H1 (cell line): Measurements from ENCODE around the gene DNASE1. TPM values are rescaled to one million over a fixed set of nuclear protein-coding genes. Genes with fewer than 3 reads are reported as not detected.

ENCODE experiments used
- CTCF ChIA-PET: fragments of 300-600 bp; sonication (Branson Sonifier 250); formaldehyde crosslinking; loops from one replicate; lab custom pipeline; 2021; ENCODE audit not compliant: partially characterized antibody; lab: Charles Lee
- POLR2A ChIA-PET: fragments of 300-600 bp; sonication (Branson Sonifier 250); formaldehyde crosslinking; loops from one replicate; lab custom pipeline; 2021; ENCODE audit warnings: inconsistent platforms; ENCODE audit not compliant: partially characterized antibody; lab: Charles Lee
- DNase-seq, 2 experiments: peaks; one replicate each; pipeline versions ENCODE4 v3.0.0 to v3.0.0-alpha.2; 2010 to 2022; ENCODE audit warnings: low spot score in 2 of 2, low read depth in 1 of 2, mixed read lengths in 1 of 2
- FAIRE-seq: peaks from 2 replicates; lab custom pipeline; 2011; peaks lifted over from hg19 to GRCh38; lab: Jason Lieb, UNC
- H2AFZ ChIP-seq: 2 replicates; pipeline ENCODE4 v1.8.1; 2012; ENCODE audit warnings: low read length, inconsistent platforms
- H2AK5ac ChIP-seq: 2 replicates; pipeline ENCODE4 v1.6.1; 2013; ENCODE audit warnings: low read depth, low read length
- H2BK120ac ChIP-seq: replicated peaks from 2 replicates; pipeline ENCODE3; 2013; ENCODE audit warnings: low read depth, low read length, inconsistent platforms
- H2BK12ac ChIP-seq: 2 replicates; pipeline ENCODE4 v1.6.1; 2013; ENCODE audit warnings: low read depth, low read length
- H2BK15ac ChIP-seq: 2 replicates; pipeline ENCODE4 v1.6.1; 2013; ENCODE audit warnings: low read length
- H2BK20ac ChIP-seq: 2 replicates; pipeline ENCODE4 v1.6.1; 2013; ENCODE audit warnings: low read length
- H2BK5ac ChIP-seq: 2 replicates; pipeline ENCODE4 v1.6.1; 2013; ENCODE audit warnings: low read depth, low read length
- H3K14ac ChIP-seq: 2 replicates; pipeline ENCODE4 v1.6.1; 2013; ENCODE audit warnings: inconsistent platforms; ENCODE audit not compliant: insufficient read length
- H3K18ac ChIP-seq: 2 replicates; pipeline ENCODE4 v1.6.1; 2013; ENCODE audit warnings: low read length; ENCODE audit errors: extremely low read depth
- H3K23ac ChIP-seq: 2 replicates; pipeline ENCODE4 v1.6.1; 2013; ENCODE audit warnings: inconsistent platforms; ENCODE audit not compliant: insufficient read length
- H3K23me2 ChIP-seq: 2 replicates; pipeline ENCODE4 v1.6.1; 2013; ENCODE audit warnings: low read depth, low read length
- H3K27ac ChIP-seq: 2 replicates; pipeline ENCODE4 v1.6.1; 2011; ENCODE audit warnings: low read depth, low read length, inconsistent platforms
- H3K27me3 ChIP-seq, 4 experiments: replicated peaks in 1 of 4; 1 replicate in 1 of 4; 2 replicates in 3 of 4; pipeline versions ENCODE4 v1.6.1 to v1.8.1; 2011 to 2013; ENCODE audit warnings: low read length in 3 of 4, mild to moderate bottlenecking in 3 of 4, inconsistent platforms in 2 of 4, mixed read lengths in 2 of 4, moderate library complexity in 1 of 4; ENCODE audit not compliant: control insufficient read depth in 3 of 4, insufficient read depth in 3 of 4; ENCODE audit errors: extremely low read depth in 1 of 4
- H3K36me3 ChIP-seq, 4 experiments: 2 replicates each; pipeline versions ENCODE4 v1.6.1 to v1.8.1; 2011 to 2013; ENCODE audit warnings: mild to moderate bottlenecking in 4 of 4, low read length in 3 of 4, moderate library complexity in 2 of 4, control low read depth in 1 of 4, inconsistent platforms in 1 of 4; ENCODE audit not compliant: insufficient read depth in 4 of 4, control insufficient read depth in 2 of 4
- H3K4ac ChIP-seq: replicated peaks from 2 replicates; pipeline ENCODE3; 2013; ENCODE audit warnings: low read length, low read depth, mixed read lengths, inconsistent platforms; ENCODE audit not compliant: insufficient read length
- H3K4me1 ChIP-seq, 4 experiments: replicated peaks in 1 of 4; 1 replicate in 1 of 4; 2 replicates in 3 of 4; pipeline versions ENCODE4 v1.6.1 to v1.8.1; 2011 to 2013; ENCODE audit warnings: low read length in 3 of 4, inconsistent platforms in 2 of 4, mixed read lengths in 1 of 4; ENCODE audit not compliant: insufficient read depth in 4 of 4, control insufficient read depth in 3 of 4
- H3K4me2 ChIP-seq, 2 experiments: 2 replicates each; pipeline versions ENCODE4 v1.6.1 to v1.8.1; 2011 to 2013; ENCODE audit warnings: low read depth in 2 of 2, low read length in 2 of 2, control low read depth in 1 of 2, inconsistent platforms in 1 of 2, mild to moderate bottlenecking in 1 of 2; ENCODE audit not compliant: insufficient read depth in 1 of 2
- H3K4me3 ChIP-seq, 4 experiments: fragments of 200-600, 300-600 bp in 1 of 4; sonication (generic), shearing (Covaris generic), sonication (Bioruptor Twin) in 1 of 4; 2 replicates each; pipeline versions ENCODE4 v1.5.1 to v1.8.1; 2011 to 2016; ENCODE audit warnings: low read length in 4 of 4, low read depth in 3 of 4, control low read depth in 2 of 4, inconsistent platforms in 2 of 4, mild to moderate bottlenecking in 2 of 4, mixed read lengths in 1 of 4, moderate library complexity in 1 of 4; ENCODE audit not compliant: insufficient read depth in 2 of 4; ENCODE audit errors: extremely low read depth in 1 of 4
- H3K56ac ChIP-seq: replicated peaks from 2 replicates; pipeline ENCODE3; 2013; ENCODE audit warnings: low read depth, mild to moderate bottlenecking, mixed read lengths, low read length, inconsistent platforms; ENCODE audit not compliant: insufficient read length
- H3K79me1 ChIP-seq: 2 replicates; pipeline ENCODE4 v1.6.1; 2013; ENCODE audit warnings: low read depth, low read length, control low read depth
- H3K79me2 ChIP-seq, 2 experiments: 2 replicates each; pipeline versions ENCODE4 v1.6.1 to v1.8.1; 2012 to 2013; ENCODE audit warnings: low read length in 2 of 2, mild to moderate bottlenecking in 2 of 2, inconsistent platforms in 1 of 2; ENCODE audit not compliant: insufficient read depth in 2 of 2, control insufficient read depth in 1 of 2
- H3K9ac ChIP-seq, 4 experiments: replicated peaks in 1 of 4; 1 replicate in 1 of 4; 2 replicates in 3 of 4; pipeline versions ENCODE4 v1.6.1 to v1.8.1; 2011 to 2013; ENCODE audit warnings: low read depth in 3 of 4, low read length in 3 of 4, control low read depth in 2 of 4, mild to moderate bottlenecking in 2 of 4, moderate library complexity in 2 of 4, inconsistent platforms in 1 of 4; ENCODE audit errors: extremely low read depth in 1 of 4
- H3K9me3 ChIP-seq, 2 experiments: 2 replicates each; pipeline versions ENCODE4 v1.6.1 to v1.8.1; 2012 to 2013; ENCODE audit warnings: mild to moderate bottlenecking in 2 of 2, moderate library complexity in 2 of 2, control low read depth in 1 of 2, inconsistent platforms in 1 of 2, low read depth in 1 of 2, low read length in 1 of 2, mixed read lengths in 1 of 2; ENCODE audit not compliant: insufficient read depth in 2 of 2
- H4K20me1 ChIP-seq, 2 experiments: replicated peaks in 1 of 2; 2 replicates each; pipeline versions ENCODE3 to v1.8.1; 2011 to 2013; ENCODE audit warnings: inconsistent platforms in 2 of 2, low read length in 2 of 2, mild to moderate bottlenecking in 1 of 2; ENCODE audit not compliant: insufficient read depth in 2 of 2, control insufficient read depth in 1 of 2
- H4K5ac ChIP-seq: 2 replicates; pipeline ENCODE4 v1.6.1; 2013; ENCODE audit warnings: low read length, low read depth, mixed read lengths, inconsistent platforms; ENCODE audit not compliant: insufficient read length
- H4K8ac ChIP-seq: 2 replicates; pipeline ENCODE4 v1.8.0; 2013; ENCODE audit warnings: mild to moderate bottlenecking, moderate library complexity, low read length, inconsistent platforms; ENCODE audit not compliant: insufficient read depth; ENCODE audit errors: extremely low read depth
- H4K91ac ChIP-seq: replicated peaks from 2 replicates; pipeline ENCODE3; 2013; ENCODE audit warnings: low read length, mixed read lengths, inconsistent platforms; ENCODE audit not compliant: insufficient read length
- CTBP2 ChIP-seq: IDR thresholded peaks from 2 replicates; pipeline ENCODE4 v1.7.0; 2011; ENCODE audit warnings: borderline replicate concordance, mild to moderate bottlenecking, moderate library complexity, mixed read lengths, low read length; ENCODE audit not compliant: insufficient read depth, insufficient read length
- E2F6 ChIP-seq: IDR thresholded peaks from 2 replicates; pipeline ENCODE4 v1.6.1; 2012; ENCODE audit warnings: inconsistent platforms
- EP300 ChIP-seq, 2 experiments: IDR thresholded peaks; 1 replicate in 1 of 2; 2 replicates in 1 of 2; pipeline ENCODE4 v1.6.1; 2011 to 2012; ENCODE audit warnings: low read depth in 2 of 2, low read length in 2 of 2, mild to moderate bottlenecking in 2 of 2, borderline replicate concordance in 1 of 2, inconsistent platforms in 1 of 2, moderate library complexity in 1 of 2
- KDM4A ChIP-seq: IDR thresholded peaks from one replicate; pipeline ENCODE4 v1.7.1; 2012; ENCODE audit warnings: low read depth, mild to moderate bottlenecking, moderate library complexity, low read length, inconsistent platforms; ENCODE audit not compliant: severe bottlenecking
- KDM5A ChIP-seq: fragments of 200-600 bp; IDR thresholded peaks from 2 replicates; pipeline ENCODE4 v1.7.1; 2012; ENCODE audit warnings: mild to moderate bottlenecking, low read length, inconsistent platforms, mixed read lengths
- SIRT6 ChIP-seq: IDR thresholded peaks from one replicate; pipeline ENCODE4 v1.7.1; 2012; ENCODE audit warnings: low read length, inconsistent platforms
- WGBS, 2 experiments: shearing (Covaris generic) in 1 of 2; methylation state at CpG; one replicate each; pipeline versions ENCODE4 v1.1.6 to v1.1.7; 2013 to 2015; ENCODE audit warnings: low lambda C conversion rate in 2 of 2, mixed read lengths in 2 of 2, inconsistent platforms in 1 of 2, low coverage in 1 of 2, missing lambda C conversion rate in 1 of 2; ENCODE audit not compliant: insufficient replicate concordance in 2 of 2, insufficient coverage in 1 of 2, insufficient read length in 1 of 2; ENCODE audit errors: extremely low coverage in 1 of 2, missing lambda C conversion rate in 1 of 2; 5-methylcytosine and 5-hydroxymethylcytosine counted together
- polyA plus RNA-seq, 7 experiments: library from polyadenylated mRNA; depleted of rRNA in 3 of 7; stranded (reverse) in 5 of 7; unstranded in 2 of 7; fragments of >200 nt in 5 of 7; fragments of 200-250 nt in 2 of 7; gene quantifications; 1 replicate in 5 of 7; 2 replicates in 1 of 7; 4 replicates in 1 of 7; pipeline versions ENCODE4 v1.2.1 to v1.2.3, GENCODE V29; 2011 to 2013; ENCODE audit warnings: missing spikeins in 2 of 7, mixed read lengths in 2 of 7
- total RNA-seq: library from RNA; stranded (reverse); fragmentation: NEBNext Ultra II Directional; extraction: Animal tissue kit (Norgen Biotek cat#: 25700); gene quantifications from 2 replicates; pipeline ENCODE4 v1.2.1, GENCODE V29; 2021

Gene DNASE1
- total and polyA plus RNA-seq, 2 of the 8 experiments (the other 6 are each of a cell fraction or from before 2014, with no cell fraction given) = 11.5 to 16.7 TPM

- Histone ChIP-seq H3K4me1 (no peaks in the 10 kb centered on the region), H2BK120ac (no peak overlapping the region), H2BK20ac (no peak overlapping the region), H3K56ac (no peak overlapping the region), H3K4me2 (no peak overlapping the region), H2AK5ac (no peak overlapping the region), H2BK12ac (no peak overlapping the region), H3K27ac (no peak overlapping the region), H4K91ac (no peak overlapping the region), H3K9ac (no peak overlapping the region), H3K27me3 (no peaks in the 10 kb centered on the region), H3K79me2 (0 out of 4 replicates have a peak, but pooled peaks cover 0 to 2% of the 10 kb centered on the region in 2 experiments), H2BK15ac (no peak overlapping the region), H3K9me3 (no peaks in the 10 kb centered on the region), H3K79me1 (no peaks in the 10 kb centered on the region), H4K20me1 (peaks cover 9 to 11% of the 10 kb centered on the region in 2 experiments), H2BK5ac (no peak overlapping the region), H2AFZ (no peak overlapping the region), H3K23ac (no peak overlapping the region), H3K4me3 (no peak overlapping the region), H3K14ac (no peak overlapping the region), H4K5ac (no peak overlapping the region), H3K18ac (no peak overlapping the region), H3K36me3 (peaks cover 23 to 54% (median 40%) of the 10 kb centered on the region in 4 experiments), H3K23me2 (no peaks in the 10 kb centered on the region), H3K4ac (no peak overlapping the region), H4K8ac (no peak overlapping the region)
- POLR2A ChIA-PET = interaction anchor here (2.1 kb wide), 1 partner anchor 11 kb away, joined by 7 read pairs; no protein-coding TSS in a partner anchor
- WGBS, 2 experiments = 86% methylated on average over 7 of the region's 7 CpGs; no CpG with 5 or more reads in 1 of the 2 experiments
- CTCF ChIA-PET = interaction anchor here (0.9 to 3.4 kb wide), 5 partner anchors 9 to 33 kb away, joined by 3 to 15 read pairs (median 3); partner anchors contain the start of gene DNASE1
- FAIRE-seq (no peak), DNase-seq (no peak)
- TF ChIP-seq SIRT6 (no peak), KDM5A (no peak), KDM4A (no peak), E2F6 (no peak), EP300 (IDR thresholded peaks at IDR 0.05; ENCODE audit: borderline replicate concordance in 1 of 2, low read depth in 2 of 2, low read length in 2 of 2) (no peak), CTBP2 (no peak)
Measured at GRCh38 chr16:3687021-3687420, 32.5 kb downstream of the DNASE1 start.
